HCT116 (cell line): ENCODE data around the gene EFL1. TPM values are rescaled to one million over a fixed set of nuclear protein-coding genes. Genes with fewer than 3 reads are reported as not detected.

Experiments
- ATAC-seq: fragments of 200-7000 bp; cut with Tn5 transposase; 2 replicates; pipeline ENCODE4 v1.9.1; 2020; ENCODE audit warnings: mild to moderate bottlenecking, moderate library complexity
- BruUV-seq: library from RNA; stranded (reverse); fragments of 400-500 nt; replicated peaks from 2 replicates; lab custom pipeline; 2021; lab: Mats Ljungman, UMichigan
- CTCF ChIA-PET: fragments of 300-600 bp; sonication (Branson Sonifier 250); formaldehyde crosslinking; loops from one replicate; lab custom pipeline; 2021; ENCODE audit warnings: antibody characterized with exemption; lab: Charles Lee
- POLR2A ChIA-PET: fragments of 300-600, 350-600 bp; sonication (Branson Sonifier 250); formaldehyde crosslinking; loops from one replicate; lab custom pipeline; 2021; ENCODE audit warnings: antibody characterized with exemption; lab: Charles Lee
- RAD21 ChIA-PET, 2 experiments: fragments of 300-600 bp; sonication (Branson Sonifier 250); formaldehyde crosslinking; loops; one replicate each; lab custom pipeline; 2023; ENCODE audit warnings: low total read pairs in 2 of 2; ENCODE audit not compliant: uncharacterized antibody in 2 of 2, unreplicated experiment in 2 of 2, low non-redundant PET in 1 of 2; lab: Charles Lee
- DNase-seq: peaks from one replicate; pipeline ENCODE4 v3.0.0-alpha.2; 2010; ENCODE audit warnings: low read depth, low spot score
- H2AFZ ChIP-seq: fragments of 200-600 bp; shearing (Covaris generic), sonication (generic); 2 replicates; pipeline ENCODE4 v1.6.1; 2017; ENCODE audit warnings: low read depth, mixed run types, mixed read lengths, antibody characterized with exemption, low read length; ENCODE audit not compliant: poor library complexity, severe bottlenecking
- H3K27ac ChIP-seq: 2 replicates; pipeline ENCODE4 v1.5.1; 2012; ENCODE audit warnings: low read depth, low read length
- H3K27me3 ChIP-seq: fragments of 200-600 bp; sonication (generic); 2 replicates; pipeline ENCODE4 v1.6.1; 2016; ENCODE audit warnings: mixed run types, low read length, mixed read lengths; ENCODE audit not compliant: insufficient read depth
- H3K36me3 ChIP-seq, 2 experiments: fragments of 200-500 bp in 1 of 2; fragments of 200-600 bp in 1 of 2; sonication (Bioruptor generic) in 1 of 2; sonication (generic) in 1 of 2; 2 replicates each; pipeline versions ENCODE4 v1.5.1 to v1.6.1; 2014 to 2016; ENCODE audit warnings: low read length in 2 of 2, inconsistent platforms in 1 of 2, mixed read lengths in 1 of 2, mixed run types in 1 of 2; ENCODE audit not compliant: insufficient read depth in 2 of 2, control insufficient read depth in 1 of 2
- H3K4me1 ChIP-seq, 2 experiments: fragments of 200-600 bp in 1 of 2; sonication (generic) in 1 of 2; 2 replicates each; pipeline versions ENCODE4 v1.5.1 to v1.6.1; 2012 to 2017; ENCODE audit warnings: low read length in 2 of 2, inconsistent platforms in 1 of 2, mild to moderate bottlenecking in 1 of 2, mixed read lengths in 1 of 2, mixed run types in 1 of 2, moderate library complexity in 1 of 2; ENCODE audit not compliant: insufficient read depth in 2 of 2, control insufficient read depth in 1 of 2
- H3K4me2 ChIP-seq: fragments of 200-600 bp; sonication (generic); 2 replicates; pipeline ENCODE4 v1.6.1; 2017; ENCODE audit warnings: mixed run types, low read length, mixed read lengths
- H3K4me3 ChIP-seq, 2 experiments: fragments of 200-600 bp in 1 of 2; sonication (generic) in 1 of 2; replicated peaks in 1 of 2; 2 replicates each; pipeline ENCODE4 v1.5.1; 2011 to 2016; ENCODE audit warnings: low read length in 2 of 2, control low read depth in 1 of 2, low read depth in 1 of 2, mild to moderate bottlenecking in 1 of 2, mixed read lengths in 1 of 2, mixed run types in 1 of 2
- H3K79me2 ChIP-seq: fragments of 200-600 bp; sonication (generic); 2 replicates; pipeline ENCODE4 v1.6.1; 2017; ENCODE audit warnings: mild to moderate bottlenecking, mixed run types, low read length, moderate library complexity, mixed read lengths; ENCODE audit not compliant: insufficient read depth
- H3K9ac ChIP-seq: fragments of 200-600 bp; sonication (generic); 2 replicates; pipeline ENCODE4 v1.6.1; 2016; ENCODE audit warnings: low read length, mixed read lengths
- H3K9me2 ChIP-seq: fragments of 200-600 bp; sonication (generic), shearing (Covaris generic); 2 replicates; pipeline ENCODE4 v1.6.1; 2017; ENCODE audit warnings: mixed run types, mild to moderate bottlenecking, moderate library complexity; ENCODE audit not compliant: insufficient read depth
- H3K9me3 ChIP-seq, 2 experiments: fragments of 200-500 bp in 1 of 2; fragments of 200-600 bp in 1 of 2; sonication (Bioruptor generic) in 1 of 2; sonication (generic) in 1 of 2; 2 replicates each; pipeline ENCODE4 v1.6.1; 2014 to 2017; ENCODE audit warnings: low read length in 2 of 2, mixed read lengths in 2 of 2, inconsistent platforms in 1 of 2, low read depth in 1 of 2, mild to moderate bottlenecking in 1 of 2, mixed run types in 1 of 2, moderate library complexity in 1 of 2; ENCODE audit not compliant: control insufficient read depth in 1 of 2, insufficient read depth in 1 of 2
- H4K20me1 ChIP-seq: fragments of 200-600 bp; sonication (generic), shearing (Covaris generic); 2 replicates; pipeline ENCODE4 v1.6.1; 2017; ENCODE audit warnings: mixed run types, mild to moderate bottlenecking, moderate library complexity; ENCODE audit not compliant: insufficient read depth
- CBX3 ChIP-seq: IDR thresholded peaks from 2 replicates; pipeline ENCODE4 v1.6.1; 2012; ENCODE audit warnings: low read depth
- CEBPB ChIP-seq: IDR thresholded peaks from 2 replicates; pipeline ENCODE4 v1.6.1; 2012; ENCODE audit warnings: low read depth
- EZH2phosphoT487 ChIP-seq: fragments of 200-600 bp; IDR thresholded peaks from 2 replicates; pipeline ENCODE4 v1.6.1; 2018; ENCODE audit warnings: antibody characterized with exemption, borderline replicate concordance
- MAX ChIP-seq: IDR thresholded peaks from 2 replicates; pipeline ENCODE4 v1.6.1; 2012
- POLR2AphosphoS5 ChIP-seq: IDR thresholded peaks from 2 replicates; pipeline ENCODE4 v1.6.1; 2011; ENCODE audit warnings: mild to moderate bottlenecking, low read depth, low read length, moderate library complexity
- SRF ChIP-seq: IDR thresholded peaks from 2 replicates; pipeline ENCODE4 v1.6.1; 2012; ENCODE audit warnings: low read depth
- TCF7L2 ChIP-seq: IDR thresholded peaks from 2 replicates; pipeline ENCODE4 v1.7.0; 2011; ENCODE audit warnings: borderline replicate concordance, inconsistent platforms; ENCODE audit not compliant: insufficient read depth, insufficient read length; ENCODE audit errors: extremely low read depth
- YY1 ChIP-seq: IDR thresholded peaks from 2 replicates; pipeline ENCODE4 v1.6.1; 2011; ENCODE audit warnings: low read length, low read depth, moderate library complexity, mild to moderate bottlenecking; ENCODE audit not compliant: insufficient replicate concordance; ENCODE audit errors: extremely low read depth
- ZNF274 ChIP-seq: fragments of 200-500 bp; sonication (Bioruptor generic); IDR thresholded peaks from 2 replicates; pipeline ENCODE4 v1.6.1; 2014; ENCODE audit warnings: mild to moderate bottlenecking, low read depth, low read length, inconsistent platforms
- intact Hi-C: fragments of 100-400 bp; cut with micrococcal nuclease; formaldehyde crosslinking; loops from 2 replicates; pipeline ENCODE4 v1.10.0; 2022
- total RNA-seq: library from RNA; stranded (reverse); gene quantifications from one replicate; pipeline ENCODE4 v1.2.1, GENCODE V29; 2021; ENCODE audit not compliant: unreplicated experiment
- TF ChIP-seq, protein P1 (sequence below): IDR thresholded peaks from 2 replicates; pipeline ENCODE4 v1.6.1; 2011; ENCODE audit warnings: mild to moderate bottlenecking, low read length, moderate library complexity; ENCODE audit not compliant: insufficient replicate concordance; ENCODE audit errors: extremely low read depth
- TF ChIP-seq, protein P2 (sequence below), 3 experiments: fragments of 200-600 bp in 1 of 3; sonication (generic) in 1 of 3; IDR thresholded peaks in 2 of 3; conservative IDR thresholded peaks in 1 of 3; 2 replicates each; pipeline ENCODE4 v1.5.1; 2012 to 2017; ENCODE audit warnings: low read depth in 2 of 3, low read length in 2 of 3, antibody characterized with exemption in 1 of 3, borderline replicate concordance in 1 of 3, control low read depth in 1 of 3, mild to moderate bottlenecking in 1 of 3, mixed read lengths in 1 of 3, mixed run types in 1 of 3, moderate library complexity in 1 of 3; ENCODE audit not compliant: insufficient read depth in 1 of 3

Gene EFL1
- total RNA-seq, 1 experiment from 2014 or later = 12.7 TPM

DNA sequence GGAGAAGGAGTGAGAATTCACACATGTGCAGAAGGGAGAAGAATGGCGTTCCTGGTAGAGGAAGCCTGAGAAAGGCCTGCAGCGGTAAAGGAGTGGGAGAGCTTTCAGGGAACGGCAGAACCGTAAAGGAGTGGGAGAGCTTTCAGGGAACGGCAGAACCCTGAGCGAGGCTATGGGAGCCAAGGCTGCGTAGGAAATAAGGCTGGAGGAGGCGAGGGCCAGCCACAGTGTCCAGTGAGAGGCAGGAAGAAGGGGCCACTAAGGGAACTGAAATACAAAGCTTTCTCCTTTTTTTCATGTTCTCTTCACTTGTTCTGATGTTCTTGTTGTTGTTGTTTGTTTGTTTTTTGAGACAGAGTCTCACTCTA lies 45.2 kb upstream of the EFL1 start:
- RAD21 ChIA-PET = no interaction called here
- no peaks in the 10 kb centered on the region for H3K79me2 ChIP-seq
- ATAC-seq = no peak
- BruUV-seq = no TSS peak
- no peak overlapping the region for H2AFZ ChIP-seq
- H3K4me1 ChIP-seq = no peaks in the 10 kb centered on the region
- intact Hi-C loops = no loop called here
- no peaks in the 10 kb centered on the region for H3K27me3 ChIP-seq
- DNase-seq = no peak
- no peak overlapping the region for H3K9ac ChIP-seq
- H3K4me2 ChIP-seq = no peak overlapping the region
- POLR2A ChIA-PET = no interaction called here
- H3K36me3 ChIP-seq = no peaks in the 10 kb centered on the region
- no peaks in the 10 kb centered on the region for H3K9me2 ChIP-seq
- H3K9me3 ChIP-seq = no peaks in the 10 kb centered on the region
- TF ChIP-seq ZNF274 = no peak
- no peak for TF ChIP-seq TCF7L2
- TF ChIP-seq, protein P1, sequence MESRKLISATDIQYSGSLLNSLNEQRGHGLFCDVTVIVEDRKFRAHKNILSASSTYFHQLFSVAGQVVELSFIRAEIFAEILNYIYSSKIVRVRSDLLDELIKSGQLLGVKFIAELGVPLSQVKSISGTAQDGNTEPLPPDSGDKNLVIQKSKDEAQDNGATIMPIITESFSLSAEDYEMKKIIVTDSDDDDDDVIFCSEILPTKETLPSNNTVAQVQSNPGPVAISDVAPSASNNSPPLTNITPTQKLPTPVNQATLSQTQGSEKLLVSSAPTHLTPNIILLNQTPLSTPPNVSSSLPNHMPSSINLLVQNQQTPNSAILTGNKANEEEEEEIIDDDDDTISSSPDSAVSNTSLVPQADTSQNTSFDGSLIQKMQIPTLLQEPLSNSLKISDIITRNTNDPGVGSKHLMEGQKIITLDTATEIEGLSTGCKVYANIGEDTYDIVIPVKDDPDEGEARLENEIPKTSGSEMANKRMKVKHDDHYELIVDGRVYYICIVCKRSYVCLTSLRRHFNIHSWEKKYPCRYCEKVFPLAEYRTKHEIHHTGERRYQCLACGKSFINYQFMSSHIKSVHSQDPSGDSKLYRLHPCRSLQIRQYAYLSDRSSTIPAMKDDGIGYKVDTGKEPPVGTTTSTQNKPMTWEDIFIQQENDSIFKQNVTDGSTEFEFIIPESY = no peak
- no peak for TF ChIP-seq EZH2phosphoT487
- TF ChIP-seq CBX3 = no peak
- TF ChIP-seq YY1 = no peak
- no peak for TF ChIP-seq SRF
- TF ChIP-seq CEBPB = no peak
- TF ChIP-seq, protein P2, sequence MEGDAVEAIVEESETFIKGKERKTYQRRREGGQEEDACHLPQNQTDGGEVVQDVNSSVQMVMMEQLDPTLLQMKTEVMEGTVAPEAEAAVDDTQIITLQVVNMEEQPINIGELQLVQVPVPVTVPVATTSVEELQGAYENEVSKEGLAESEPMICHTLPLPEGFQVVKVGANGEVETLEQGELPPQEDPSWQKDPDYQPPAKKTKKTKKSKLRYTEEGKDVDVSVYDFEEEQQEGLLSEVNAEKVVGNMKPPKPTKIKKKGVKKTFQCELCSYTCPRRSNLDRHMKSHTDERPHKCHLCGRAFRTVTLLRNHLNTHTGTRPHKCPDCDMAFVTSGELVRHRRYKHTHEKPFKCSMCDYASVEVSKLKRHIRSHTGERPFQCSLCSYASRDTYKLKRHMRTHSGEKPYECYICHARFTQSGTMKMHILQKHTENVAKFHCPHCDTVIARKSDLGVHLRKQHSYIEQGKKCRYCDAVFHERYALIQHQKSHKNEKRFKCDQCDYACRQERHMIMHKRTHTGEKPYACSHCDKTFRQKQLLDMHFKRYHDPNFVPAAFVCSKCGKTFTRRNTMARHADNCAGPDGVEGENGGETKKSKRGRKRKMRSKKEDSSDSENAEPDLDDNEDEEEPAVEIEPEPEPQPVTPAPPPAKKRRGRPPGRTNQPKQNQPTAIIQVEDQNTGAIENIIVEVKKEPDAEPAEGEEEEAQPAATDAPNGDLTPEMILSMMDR (IDR thresholded peaks at IDR 0.05 in 2 of 3, conservative IDR thresholded peaks at IDR 0.05 in 1 of 3; ENCODE audit: borderline replicate concordance in 1 of 3, insufficient read depth in 1 of 3, low read depth in 2 of 3, low read length in 2 of 3) = no peak
- no peak for TF ChIP-seq MAX
- TF ChIP-seq POLR2AphosphoS5 = no peak
- H3K4me3 ChIP-seq = no peak overlapping the region
- H3K27ac ChIP-seq = no peak overlapping the region
- H4K20me1 ChIP-seq = no peaks in the 10 kb centered on the region
- CTCF ChIA-PET = no interaction called here
